ENCODE data around the gene RIN3. TPM values are rescaled to one million over a fixed set of nuclear protein-coding genes. Genes with fewer than 3 reads are reported as not detected.

The RIN3 gene
- total RNA-seq, 4 donors from 2014 or later: 15.4 to 53.6 (median 39.7) TPM

GRCh38 chr14:92658684-92659083 lies 145.1 kb downstream of the RIN3 start:
- Histone ChIP-seq H3K27me3 (no peaks in the 10 kb centered on the region), H3K27ac (peak overlapping the region in 3 of 4 donors; percentile 68 to 76 (median 75)), H3K9me3 (no peaks in the 10 kb centered on the region), H3K4me1 (peaks cover 0 to 25% (median 7%) of the 10 kb centered on the region in 4 donors), H3K4me3 (no peak overlapping the region), H3K36me3 (peaks cover 0 to 38% (median 0%) of the 10 kb centered on the region in 3 donors)
- TF ChIP-seq CTCF (IDR thresholded peaks at IDR 0.05) (no peak), POLR2A (IDR thresholded peaks at IDR 0.05) (no peak)
- DNase-seq: no peak

- Histone ChIP-seq H3K36me3 (peaks cover 0 to 38% (median 0%) of the 10 kb centered on the region in 3 donors), H3K27ac (peak overlapping the region; percentile 63 to 76 (median 76)), H3K4me1 (peaks cover 0 to 24% (median 9%) of the 10 kb centered on the region in 4 donors), H3K9me3 (no peaks in the 10 kb centered on the region), H3K4me3 (no peak overlapping the region), H3K27me3 (no peaks in the 10 kb centered on the region)
- TF ChIP-seq POLR2A (IDR thresholded peaks at IDR 0.05) (no peak), CTCF (IDR thresholded peaks at IDR 0.05) (no peak)
- peak in 2 of 3 donors; percentile 73 to 78 for DNase-seq
Measured at GRCh38 chr14:92659765-92660561, 146.4 kb downstream of the RIN3 start.

GRCh38 chr14:92660571-92660970 lies 147.0 kb downstream of the RIN3 start:
- peak overlapping the region; percentile 37 to 76 (median 69) for H3K27ac ChIP-seq
- no peak overlapping the region for H3K4me3 ChIP-seq
- no peaks in the 10 kb centered on the region for H3K9me3 ChIP-seq
- no peak for DNase-seq
- peaks cover 0 to 24% (median 9%) of the 10 kb centered on the region in 4 donors for H3K4me1 ChIP-seq
- TF ChIP-seq POLR2A (IDR thresholded peaks at IDR 0.05): no peak
- TF ChIP-seq CTCF (IDR thresholded peaks at IDR 0.05): no peak
- H3K36me3 ChIP-seq: peaks cover 0 to 38% (median 0%) of the 10 kb centered on the region in 3 donors
- H3K27me3 ChIP-seq: no peaks in the 10 kb centered on the region

GRCh38 chr14:92663049-92663448 lies 149.5 kb downstream of the RIN3 start:
- no peak for TF ChIP-seq POLR2A (IDR thresholded peaks at IDR 0.05)
- TF ChIP-seq CTCF (IDR thresholded peaks at IDR 0.05): no peak
- Histone ChIP-seq H3K4me3 (no peak overlapping the region), H3K36me3 (peaks cover 0 to 56% (median 0%) of the 10 kb centered on the region in 3 donors), H3K9me3 (no peaks in the 10 kb centered on the region), H3K4me1 (peaks cover 0 to 23% (median 9%) of the 10 kb centered on the region in 4 donors), H3K27me3 (no peaks in the 10 kb centered on the region), H3K27ac (peak overlapping the region in 1 of 4 donors; percentile 48)
- DNase-seq: no peak

GRCh38 chr14:92665661-92666110 lies 152.1 kb downstream of the RIN3 start:
- peaks cover 0 to 6% (median 3%) of the 10 kb centered on the region in 4 donors for H3K4me1 ChIP-seq
- H3K9me3 ChIP-seq: no peaks in the 10 kb centered on the region
- no peak overlapping the region for H3K4me3 ChIP-seq
- H3K27me3 ChIP-seq: no peaks in the 10 kb centered on the region
- H3K27ac ChIP-seq: peak overlapping the region; percentile 50 to 82 (median 54)
- peaks cover 0 to 35% (median 0%) of the 10 kb centered on the region in 3 donors for H3K36me3 ChIP-seq
- TF ChIP-seq CTCF (IDR thresholded peaks at IDR 0.05) (no peak), POLR2A (IDR thresholded peaks at IDR 0.05) (no peak)
- DNase-seq: peak in 1 of 3 donors; percentile 74

Measured in Peyer's patch (tissue), 4 donors.